WTC11 (cell line): Measurements from ENCODE around the gene MORC3. TPM values are rescaled to one million over a fixed set of nuclear protein-coding genes. Genes with fewer than 3 reads are reported as not detected.
"Not testable (repeated sequence)": the region's sequence is repeated elsewhere in the genome, so short reads cannot be mapped to it uniquely, and the experiment has no call there.

Experiments used
- ATAC-seq: fragments of 200-7000 bp; cut with Tn5 transposase; 2 replicates; pipeline ENCODE4 v1.10.0; 2021; ENCODE audit warnings: mild to moderate bottlenecking, moderate library complexity
- CTCF ChIA-PET: fragments of 300-600 bp; sonication (Branson Sonifier 250); formaldehyde crosslinking; loops from one replicate; lab custom pipeline; 2021; ENCODE audit warnings: antibody characterized with exemption; lab: Charles Lee
- POLR2A ChIA-PET: fragments of 350-600 bp; sonication (Branson Sonifier 250); formaldehyde crosslinking; loops from one replicate; lab custom pipeline; 2021; ENCODE audit warnings: antibody characterized with exemption; lab: Charles Lee
- DNase-seq: peaks from one replicate; pipeline ENCODE4 v3.0.0; 2021; ENCODE audit warnings: low spot score
- H3K27ac Mint-ChIP-seq: 2 replicates; pipeline ENCODE4 v1.8.0; 2021; ENCODE audit warnings: mixed read lengths
- H3K27me3 Mint-ChIP-seq: 2 replicates; pipeline ENCODE4 v1.8.0; 2021; ENCODE audit warnings: low read depth, mild to moderate bottlenecking, moderate library complexity, mixed read lengths
- H3K36me3 Mint-ChIP-seq: 2 replicates; pipeline ENCODE4 v1.8.0; 2021; ENCODE audit warnings: mixed read lengths
- H3K4me1 Mint-ChIP-seq: 2 replicates; pipeline ENCODE4 v1.8.0; 2022; ENCODE audit warnings: mixed read lengths
- H3K4me3 Mint-ChIP-seq: 2 replicates; pipeline ENCODE4 v1.8.0; 2021; ENCODE audit warnings: mild to moderate bottlenecking, moderate library complexity, mixed read lengths
- H3K9me3 Mint-ChIP-seq: 2 replicates; pipeline ENCODE4 v1.8.0; 2021; ENCODE audit warnings: mixed read lengths
- CREB1 ChIP-seq: sonication (generic); formaldehyde crosslinking; IDR thresholded peaks from 2 replicates; pipeline ENCODE4 v1.8.0; 2023; ENCODE audit warnings: mild to moderate bottlenecking, missing genetic modification reagents
- ELF4 ChIP-seq: sonication (generic); formaldehyde crosslinking; IDR thresholded peaks from 2 replicates; pipeline ENCODE4 v1.8.1; 2022; ENCODE audit warnings: low read depth, mild to moderate bottlenecking, moderate library complexity, missing genetic modification reagents
- EMX1 ChIP-seq: fragments of 250-450 bp; sonication (Bioruptor Pico); IDR thresholded peaks from 2 replicates; pipeline ENCODE4 v1.8.0; 2021; ENCODE audit warnings: mild to moderate bottlenecking
- FOXJ3 ChIP-seq: sonication (generic); formaldehyde crosslinking; IDR thresholded peaks from 2 replicates; pipeline ENCODE4 v1.9.0; 2021; ENCODE audit warnings: missing genetic modification reagents, mild to moderate bottlenecking, borderline replicate concordance
- GABPB1 ChIP-seq: sonication (generic); formaldehyde crosslinking; IDR thresholded peaks from 2 replicates; pipeline ENCODE4 v1.8.1; 2023; ENCODE audit warnings: mild to moderate bottlenecking, missing genetic modification reagents
- IRF2 ChIP-seq: sonication (generic); formaldehyde crosslinking; IDR thresholded peaks from 2 replicates; pipeline ENCODE4 v1.8.0; 2022; ENCODE audit warnings: low read depth, missing genetic modification reagents, borderline replicate concordance
- KAT7 ChIP-seq: sonication (generic); formaldehyde crosslinking; IDR thresholded peaks from 2 replicates; pipeline ENCODE4 v1.8.1; 2023; ENCODE audit warnings: missing genetic modification reagents, mild to moderate bottlenecking, borderline replicate concordance
- TEAD1 ChIP-seq: sonication (generic); formaldehyde crosslinking; IDR thresholded peaks from 2 replicates; pipeline ENCODE4 v1.8.0; 2022; ENCODE audit warnings: mild to moderate bottlenecking, missing genetic modification reagents
- TP53 ChIP-seq: sonication (generic); formaldehyde crosslinking; IDR thresholded peaks from 2 replicates; pipeline ENCODE4 v1.8.1; 2023; ENCODE audit warnings: mild to moderate bottlenecking, missing genetic modification reagents
- ZNF219 ChIP-seq: sonication (generic); formaldehyde crosslinking; IDR thresholded peaks from 2 replicates; pipeline ENCODE4 v1.8.0; 2023; ENCODE audit warnings: missing genetic modification reagents, mild to moderate bottlenecking, borderline replicate concordance
- ZNF423 ChIP-seq: fragments of 250-450 bp; sonication (Bioruptor Pico); IDR thresholded peaks from 2 replicates; pipeline ENCODE4 v2.1.2; 2022; ENCODE audit warnings: mild to moderate bottlenecking, moderate library complexity
- total RNA-seq: library from RNA; stranded (reverse); gene quantifications from 3 replicates; pipeline ENCODE4 v1.2.3, GENCODE V29; 2021
- TF ChIP-seq, protein P1 (sequence below): fragments of 250-450 bp; sonication (Bioruptor Pico); IDR thresholded peaks from 2 replicates; pipeline ENCODE4 v1.9.0; 2021; ENCODE audit warnings: mild to moderate bottlenecking, borderline replicate concordance
- TF ChIP-seq, protein P2 (sequence below): sonication (generic); formaldehyde crosslinking; IDR thresholded peaks from 2 replicates; pipeline ENCODE4 v1.8.1; 2023; ENCODE audit warnings: mild to moderate bottlenecking, missing genetic modification reagents, moderate library complexity
- TF ChIP-seq, protein P3 (sequence below): sonication (generic); formaldehyde crosslinking; IDR thresholded peaks from 2 replicates; pipeline ENCODE4 v1.8.1; 2022; ENCODE audit warnings: missing genetic modification reagents, borderline replicate concordance
- TF ChIP-seq, protein P4 (sequence below): sonication (generic); formaldehyde crosslinking; IDR thresholded peaks from 2 replicates; pipeline ENCODE4 v1.8.1; 2022; ENCODE audit warnings: mild to moderate bottlenecking, moderate library complexity, missing genetic modification reagents
- TF ChIP-seq, protein P5 (sequence below): fragments of 250-450 bp; sonication (Bioruptor Pico); IDR thresholded peaks from 2 replicates; pipeline ENCODE4 v1.8.0; 2021; ENCODE audit warnings: mild to moderate bottlenecking

Gene MORC3
- total RNA-seq, 1 experiment from 2014 or later = 15.9 TPM

DNA sequence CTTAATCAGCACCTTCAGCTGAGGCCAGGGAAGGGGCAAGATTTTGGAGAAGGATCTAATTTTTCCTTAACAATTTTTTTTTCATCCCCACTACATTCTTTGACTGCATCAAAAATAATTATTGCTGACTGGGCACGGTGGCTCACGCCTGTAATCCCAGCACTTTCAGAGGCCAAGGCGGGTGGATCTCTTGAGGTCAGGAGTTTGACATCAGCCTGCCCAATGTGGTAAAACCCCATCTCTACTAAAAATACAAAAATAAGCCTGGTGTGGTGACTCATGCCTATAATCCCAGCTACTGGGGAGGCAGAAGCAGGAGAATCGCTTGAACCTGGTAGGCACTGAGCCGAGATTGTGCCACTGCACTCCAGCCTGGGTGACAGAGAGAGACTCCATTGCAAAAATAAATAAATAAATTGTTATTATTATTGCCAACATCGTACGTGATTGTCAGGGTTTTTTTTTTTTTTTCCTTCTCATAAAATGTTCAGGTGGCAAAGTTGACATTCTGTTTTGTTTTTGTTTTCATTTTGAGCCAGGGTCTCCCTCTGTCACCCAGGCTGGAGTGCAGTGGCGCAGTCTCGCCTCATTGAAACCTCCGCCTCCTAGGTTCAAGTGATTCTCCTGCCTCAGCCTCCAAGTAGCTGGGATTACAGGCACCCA, 37.3 kb upstream of the MORC3 start:
- POLR2A ChIA-PET = no interaction called here
- DNase-seq (no peak), ATAC-seq (no peak)
- CTCF ChIA-PET = no interaction called here
- H3K27ac Mint-ChIP-seq = no peak overlapping the region
- TF ChIP-seq, protein P1, sequence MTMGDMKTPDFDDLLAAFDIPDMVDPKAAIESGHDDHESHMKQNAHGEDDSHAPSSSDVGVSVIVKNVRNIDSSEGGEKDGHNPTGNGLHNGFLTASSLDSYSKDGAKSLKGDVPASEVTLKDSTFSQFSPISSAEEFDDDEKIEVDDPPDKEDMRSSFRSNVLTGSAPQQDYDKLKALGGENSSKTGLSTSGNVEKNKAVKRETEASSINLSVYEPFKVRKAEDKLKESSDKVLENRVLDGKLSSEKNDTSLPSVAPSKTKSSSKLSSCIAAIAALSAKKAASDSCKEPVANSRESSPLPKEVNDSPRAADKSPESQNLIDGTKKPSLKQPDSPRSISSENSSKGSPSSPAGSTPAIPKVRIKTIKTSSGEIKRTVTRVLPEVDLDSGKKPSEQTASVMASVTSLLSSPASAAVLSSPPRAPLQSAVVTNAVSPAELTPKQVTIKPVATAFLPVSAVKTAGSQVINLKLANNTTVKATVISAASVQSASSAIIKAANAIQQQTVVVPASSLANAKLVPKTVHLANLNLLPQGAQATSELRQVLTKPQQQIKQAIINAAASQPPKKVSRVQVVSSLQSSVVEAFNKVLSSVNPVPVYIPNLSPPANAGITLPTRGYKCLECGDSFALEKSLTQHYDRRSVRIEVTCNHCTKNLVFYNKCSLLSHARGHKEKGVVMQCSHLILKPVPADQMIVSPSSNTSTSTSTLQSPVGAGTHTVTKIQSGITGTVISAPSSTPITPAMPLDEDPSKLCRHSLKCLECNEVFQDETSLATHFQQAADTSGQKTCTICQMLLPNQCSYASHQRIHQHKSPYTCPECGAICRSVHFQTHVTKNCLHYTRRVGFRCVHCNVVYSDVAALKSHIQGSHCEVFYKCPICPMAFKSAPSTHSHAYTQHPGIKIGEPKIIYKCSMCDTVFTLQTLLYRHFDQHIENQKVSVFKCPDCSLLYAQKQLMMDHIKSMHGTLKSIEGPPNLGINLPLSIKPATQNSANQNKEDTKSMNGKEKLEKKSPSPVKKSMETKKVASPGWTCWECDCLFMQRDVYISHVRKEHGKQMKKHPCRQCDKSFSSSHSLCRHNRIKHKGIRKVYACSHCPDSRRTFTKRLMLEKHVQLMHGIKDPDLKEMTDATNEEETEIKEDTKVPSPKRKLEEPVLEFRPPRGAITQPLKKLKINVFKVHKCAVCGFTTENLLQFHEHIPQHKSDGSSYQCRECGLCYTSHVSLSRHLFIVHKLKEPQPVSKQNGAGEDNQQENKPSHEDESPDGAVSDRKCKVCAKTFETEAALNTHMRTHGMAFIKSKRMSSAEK (CRISPR knock-in tag) = no peak
- TF ChIP-seq CREB1 (CRISPR knock-in tag) = no peak
- TF ChIP-seq ZNF219 (CRISPR knock-in tag) = no peak
- TF ChIP-seq, protein P2, sequence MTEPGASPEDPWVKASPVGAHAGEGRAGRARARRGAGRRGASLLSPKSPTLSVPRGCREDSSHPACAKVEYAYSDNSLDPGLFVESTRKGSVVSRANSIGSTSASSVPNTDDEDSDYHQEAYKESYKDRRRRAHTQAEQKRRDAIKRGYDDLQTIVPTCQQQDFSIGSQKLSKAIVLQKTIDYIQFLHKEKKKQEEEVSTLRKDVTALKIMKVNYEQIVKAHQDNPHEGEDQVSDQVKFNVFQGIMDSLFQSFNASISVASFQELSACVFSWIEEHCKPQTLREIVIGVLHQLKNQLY (CRISPR knock-in tag) = no peak
- TF ChIP-seq IRF2 (CRISPR knock-in tag) = no peak
- TF ChIP-seq GABPB1 = no peak
- TF ChIP-seq TP53 = no peak
- TF ChIP-seq FOXJ3 (CRISPR knock-in tag) = no peak
- TF ChIP-seq KAT7 (CRISPR knock-in tag) = no peak
- TF ChIP-seq TEAD1 (CRISPR knock-in tag) = no peak
- TF ChIP-seq ELF4 = no peak
- TF ChIP-seq EMX1 = no peak
- no peak for TF ChIP-seq ZNF423 (CRISPR knock-in tag)
- no peaks in the 10 kb centered on the region for H3K4me1 Mint-ChIP-seq
- H3K27me3 Mint-ChIP-seq = no peaks in the 10 kb centered on the region
- no peaks in the 10 kb centered on the region for H3K36me3 Mint-ChIP-seq
- H3K9me3 Mint-ChIP-seq = no peaks in the 10 kb centered on the region
- no peak overlapping the region for H3K4me3 Mint-ChIP-seq

DNA sequence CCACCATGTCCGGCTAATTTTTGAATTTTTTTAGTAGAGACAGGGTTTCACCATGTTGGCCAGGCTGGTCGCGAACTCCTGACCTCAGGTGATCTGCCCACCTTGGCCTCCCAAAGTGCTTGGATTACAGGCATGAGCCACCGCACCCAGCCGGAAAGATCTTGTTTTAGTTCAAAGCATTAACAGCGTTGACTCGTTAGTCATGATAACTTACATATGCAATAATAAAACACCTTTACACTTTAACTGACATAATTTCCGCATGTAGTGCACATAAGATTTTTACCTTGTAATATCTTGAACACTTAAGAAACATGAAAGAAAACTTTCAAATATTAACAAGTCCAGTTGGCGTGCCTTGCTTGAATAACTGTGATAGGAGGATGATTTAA, 36.8 kb upstream of the MORC3 start:
- POLR2A ChIA-PET, H3K4me3 Mint-ChIP-seq: not testable (repeated sequence)

DNA sequence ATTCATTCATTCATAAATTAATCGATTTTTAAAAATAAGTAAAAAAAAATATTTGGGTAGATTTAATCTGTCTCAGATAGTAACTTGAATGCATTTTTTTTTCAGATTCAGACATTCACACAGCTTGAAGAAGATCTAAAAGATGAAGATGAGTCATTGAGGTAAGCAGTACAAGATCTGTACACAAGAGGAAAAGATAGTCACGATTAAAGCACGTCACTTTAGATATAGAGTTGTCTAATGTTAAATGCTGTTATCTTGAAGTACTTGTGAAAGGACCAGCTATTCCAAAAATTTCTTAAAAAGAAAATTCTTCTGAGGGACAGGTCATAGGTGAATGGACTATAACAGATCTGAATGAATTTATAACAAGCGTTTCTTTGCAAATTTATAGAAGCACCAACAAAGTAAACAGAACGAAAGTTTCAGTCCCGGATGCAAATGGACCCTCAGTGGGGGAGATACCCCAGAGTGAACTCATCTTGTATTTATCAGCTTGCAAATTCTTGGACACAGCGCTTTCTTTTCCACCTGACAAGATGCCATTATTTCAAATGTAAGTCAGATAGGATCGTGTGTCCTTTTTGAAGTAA, 31.2 kb upstream of the MORC3 start:
- Mint-ChIP-seq H3K9me3 (no peaks in the 10 kb centered on the region), H3K4me1 (peaks cover 9% of the 10 kb centered on the region; the same call in 1 of the 2 replicates), H3K27me3 (no peaks in the 10 kb centered on the region), H3K27ac (peak overlapping the region; percentile 17; the same call in 1 of the 2 replicates), H3K4me3 (no peak overlapping the region), H3K36me3 (peaks cover 4% of the 10 kb centered on the region)
- CTCF ChIA-PET = interaction anchor here (1.1 kb wide), 1 partner anchor 34 kb away, joined by 3 read pairs; no protein-coding TSS in a partner anchor
- ATAC-seq (no peak), DNase-seq (no peak)
- POLR2A ChIA-PET = interaction anchor here (1.7 kb wide), 1 partner anchor 31 kb away, joined by 4 read pairs; the partner anchor contains the start of gene MORC3
- no peak for TF ChIP-seq TEAD1 (CRISPR knock-in tag)
- TF ChIP-seq GABPB1 = no peak
- TF ChIP-seq, protein P3, sequence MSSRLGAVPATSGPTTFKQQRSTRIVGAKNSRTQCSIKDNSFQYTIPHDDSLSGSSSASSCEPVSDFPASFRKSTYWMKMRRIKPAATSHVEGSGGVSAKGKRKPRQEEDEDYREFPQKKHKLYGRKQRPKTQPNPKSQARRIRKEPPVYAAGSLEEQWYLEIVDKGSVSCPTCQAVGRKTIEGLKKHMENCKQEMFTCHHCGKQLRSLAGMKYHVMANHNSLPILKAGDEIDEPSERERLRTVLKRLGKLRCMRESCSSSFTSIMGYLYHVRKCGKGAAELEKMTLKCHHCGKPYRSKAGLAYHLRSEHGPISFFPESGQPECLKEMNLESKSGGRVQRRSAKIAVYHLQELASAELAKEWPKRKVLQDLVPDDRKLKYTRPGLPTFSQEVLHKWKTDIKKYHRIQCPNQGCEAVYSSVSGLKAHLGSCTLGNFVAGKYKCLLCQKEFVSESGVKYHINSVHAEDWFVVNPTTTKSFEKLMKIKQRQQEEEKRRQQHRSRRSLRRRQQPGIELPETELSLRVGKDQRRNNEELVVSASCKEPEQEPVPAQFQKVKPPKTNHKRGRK = no peak
- TF ChIP-seq, protein P4, sequence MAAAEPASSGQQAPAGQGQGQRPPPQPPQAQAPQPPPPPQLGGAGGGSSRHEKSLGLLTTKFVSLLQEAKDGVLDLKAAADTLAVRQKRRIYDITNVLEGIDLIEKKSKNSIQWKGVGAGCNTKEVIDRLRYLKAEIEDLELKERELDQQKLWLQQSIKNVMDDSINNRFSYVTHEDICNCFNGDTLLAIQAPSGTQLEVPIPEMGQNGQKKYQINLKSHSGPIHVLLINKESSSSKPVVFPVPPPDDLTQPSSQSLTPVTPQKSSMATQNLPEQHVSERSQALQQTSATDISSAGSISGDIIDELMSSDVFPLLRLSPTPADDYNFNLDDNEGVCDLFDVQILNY (CRISPR knock-in tag) = no peak
- TF ChIP-seq, protein P5, sequence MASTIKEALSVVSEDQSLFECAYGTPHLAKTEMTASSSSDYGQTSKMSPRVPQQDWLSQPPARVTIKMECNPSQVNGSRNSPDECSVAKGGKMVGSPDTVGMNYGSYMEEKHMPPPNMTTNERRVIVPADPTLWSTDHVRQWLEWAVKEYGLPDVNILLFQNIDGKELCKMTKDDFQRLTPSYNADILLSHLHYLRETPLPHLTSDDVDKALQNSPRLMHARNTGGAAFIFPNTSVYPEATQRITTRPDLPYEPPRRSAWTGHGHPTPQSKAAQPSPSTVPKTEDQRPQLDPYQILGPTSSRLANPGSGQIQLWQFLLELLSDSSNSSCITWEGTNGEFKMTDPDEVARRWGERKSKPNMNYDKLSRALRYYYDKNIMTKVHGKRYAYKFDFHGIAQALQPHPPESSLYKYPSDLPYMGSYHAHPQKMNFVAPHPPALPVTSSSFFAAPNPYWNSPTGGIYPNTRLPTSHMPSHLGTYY = no peak

More for the DNA sequence above, 36.8 kb upstream of the MORC3 start:
- ATAC-seq, H3K27me3 Mint-ChIP-seq, CTCF ChIA-PET, H3K9me3 Mint-ChIP-seq, H3K27ac Mint-ChIP-seq, DNase-seq, H3K4me1 Mint-ChIP-seq, H3K36me3 Mint-ChIP-seq: not testable (repeated sequence)
